HG03457 (cell line): ENCODE data around the gene RDH16.
"Not testable (repeated sequence)": the region's sequence is repeated elsewhere in the genome, so short reads cannot be mapped to it uniquely, and the experiment has no call there.

Source experiments
- ATAC-seq: cut with Tn5 transposase; IDR thresholded peaks from one replicate; pipeline ENCODE4 v1.9.1; 2021; ENCODE audit warnings: moderate number of reproducible peaks; ENCODE audit not compliant: unreplicated experiment

RDH16 gene

GRCh38 chr12:56989861-56990610 lies 32.6 kb upstream of the RDH16 start:
- ATAC-seq: no peak

GRCh38 chr12:56988207-56988739 lies 30.9 kb upstream of the RDH16 start:
- no peak for ATAC-seq

- ATAC-seq: no peak
These were observed 30.2 kb upstream of the RDH16 start for GRCh38 chr12:56987551-56988053.

- no peak for ATAC-seq
These were observed 29.6 kb upstream of the RDH16 start for GRCh38 chr12:56987011-56987410.

GRCh38 chr12:56985714-56986113 lies 28.3 kb upstream of the RDH16 start:
- ATAC-seq: not testable (repeated sequence)

- no peak for ATAC-seq
These were observed 26.0 kb upstream of the RDH16 start for GRCh38 chr12:56983386-56983785.

- ATAC-seq: not testable (repeated sequence)
These were observed 25.3 kb upstream of the RDH16 start for GRCh38 chr12:56982578-56983236.

GRCh38 chr12:56980941-56981530 lies 23.6 kb upstream of the RDH16 start:
- ATAC-seq: no peak

- ATAC-seq: no peak
These were observed 22.9 kb upstream of the RDH16 start for GRCh38 chr12:56980268-56980667.

GRCh38 chr12:56979628-56980027 lies 22.2 kb upstream of the RDH16 start:
- no peak for ATAC-seq

- ATAC-seq: no peak
These were observed 21.2 kb upstream of the RDH16 start for GRCh38 chr12:56978397-56979138.

GRCh38 chr12:56977361-56977760 lies 20.0 kb upstream of the RDH16 start:
- ATAC-seq: not testable (repeated sequence)

GRCh38 chr12:56974224-56974623 lies 16.8 kb upstream of the RDH16 start:
- ATAC-seq: not testable (repeated sequence)

GRCh38 chr12:56968910-56969309 lies 11.5 kb upstream of the RDH16 start:
- not testable (repeated sequence) for ATAC-seq

GRCh38 chr12:56965997-56966642 lies 8.7 kb upstream of the RDH16 start:
- ATAC-seq: not testable (repeated sequence)

GRCh38 chr12:56965124-56965523 lies 7.7 kb upstream of the RDH16 start:
- not testable (repeated sequence) for ATAC-seq

- not testable (repeated sequence) for ATAC-seq
These were observed 6.1 kb upstream of the RDH16 start for GRCh38 chr12:56963557-56963956.

GRCh38 chr12:56962247-56962646 lies 4.8 kb upstream of the RDH16 start:
- not testable (repeated sequence) for ATAC-seq

- ATAC-seq: no peak
These were observed 1.0 kb upstream of the RDH16 start for GRCh38 chr12:56958422-56958821.

- ATAC-seq: no peak
These were observed 1.7 kb downstream of the RDH16 start for GRCh38 chr12:56955631-56956256.
